Measurements from ENCODE around the gene TSPAN16.

DNA sequence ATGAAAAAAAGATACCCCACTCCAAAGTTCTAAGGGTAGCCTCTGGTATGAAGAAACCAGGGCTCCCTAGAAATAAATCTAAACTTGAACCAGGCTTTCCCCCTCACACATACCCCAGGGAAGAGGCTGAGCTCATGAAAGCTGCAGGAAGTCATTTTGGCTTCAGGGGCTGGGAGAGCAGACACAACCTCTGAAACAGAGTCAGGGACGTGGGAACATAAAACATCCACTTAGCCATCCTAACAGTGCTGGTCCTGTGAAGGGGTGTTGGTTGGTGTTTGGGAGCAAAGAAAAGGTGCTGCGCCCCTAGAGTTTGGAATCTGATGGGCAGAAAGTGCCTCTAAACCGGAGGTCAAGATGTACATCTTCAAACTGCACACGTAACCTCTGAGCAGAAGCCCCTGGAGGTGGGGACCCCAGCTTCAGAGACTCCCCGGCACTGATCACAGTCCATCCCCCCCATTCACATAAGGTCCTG is 27.7 kb downstream of the TSPAN16 start:
- TF ChIP-seq, protein P1, sequence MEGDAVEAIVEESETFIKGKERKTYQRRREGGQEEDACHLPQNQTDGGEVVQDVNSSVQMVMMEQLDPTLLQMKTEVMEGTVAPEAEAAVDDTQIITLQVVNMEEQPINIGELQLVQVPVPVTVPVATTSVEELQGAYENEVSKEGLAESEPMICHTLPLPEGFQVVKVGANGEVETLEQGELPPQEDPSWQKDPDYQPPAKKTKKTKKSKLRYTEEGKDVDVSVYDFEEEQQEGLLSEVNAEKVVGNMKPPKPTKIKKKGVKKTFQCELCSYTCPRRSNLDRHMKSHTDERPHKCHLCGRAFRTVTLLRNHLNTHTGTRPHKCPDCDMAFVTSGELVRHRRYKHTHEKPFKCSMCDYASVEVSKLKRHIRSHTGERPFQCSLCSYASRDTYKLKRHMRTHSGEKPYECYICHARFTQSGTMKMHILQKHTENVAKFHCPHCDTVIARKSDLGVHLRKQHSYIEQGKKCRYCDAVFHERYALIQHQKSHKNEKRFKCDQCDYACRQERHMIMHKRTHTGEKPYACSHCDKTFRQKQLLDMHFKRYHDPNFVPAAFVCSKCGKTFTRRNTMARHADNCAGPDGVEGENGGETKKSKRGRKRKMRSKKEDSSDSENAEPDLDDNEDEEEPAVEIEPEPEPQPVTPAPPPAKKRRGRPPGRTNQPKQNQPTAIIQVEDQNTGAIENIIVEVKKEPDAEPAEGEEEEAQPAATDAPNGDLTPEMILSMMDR (IDR thresholded peaks at IDR 0.05) = no peak
- no peak for TF ChIP-seq POLR2A (IDR thresholded peaks at IDR 0.05)

All from heart left ventricle (tissue), 13 donors.